SJCRH30 (cell line): ENCODE data around the gene TCP11. TPM values are rescaled to one million over a fixed set of nuclear protein-coding genes. Genes with fewer than 3 reads are reported as not detected.
A peak's percentile ranks its signal among the peaks of the same experiment; 100 is the strongest.

Experiments used
- DNase-seq, 2 experiments: peaks; one replicate each; pipeline ENCODE4 v3.0.0-alpha.2; 2015 to 2020
- H3K27ac ChIP-seq: fragments of 250-450 bp; sonication (Bioruptor Pico); 2 replicates; pipeline ENCODE4 v1.5.1; 2020; ENCODE audit warnings: mild to moderate bottlenecking, moderate library complexity
- H3K27me3 ChIP-seq: fragments of 250-450 bp; sonication (Bioruptor Pico); 2 replicates; pipeline ENCODE4 v1.5.1; 2020; ENCODE audit warnings: mild to moderate bottlenecking, moderate library complexity
- H3K36me3 ChIP-seq: fragments of 250-450 bp; sonication (Bioruptor Pico); 2 replicates; pipeline ENCODE4 v1.5.1; 2020; ENCODE audit warnings: mild to moderate bottlenecking, moderate library complexity
- H3K4me1 ChIP-seq: fragments of 250-450 bp; sonication (Bioruptor Pico); 2 replicates; pipeline ENCODE4 v1.5.1; 2020; ENCODE audit warnings: mild to moderate bottlenecking, moderate library complexity
- H3K4me3 ChIP-seq: fragments of 250-450 bp; sonication (Bioruptor Pico); 2 replicates; pipeline ENCODE4 v1.5.1; 2020; ENCODE audit warnings: mild to moderate bottlenecking, moderate library complexity
- H3K9me3 ChIP-seq: fragments of 250-450 bp; sonication (Bioruptor Pico); replicated peaks from 2 replicates; pipeline ENCODE4 v1.5.1; 2020; ENCODE audit warnings: mild to moderate bottlenecking, moderate library complexity
- total RNA-seq: library from RNA; depleted of rRNA; stranded (reverse); fragments of >200 nt; shearing (Covaris generic); gene quantifications from 2 replicates; pipeline ENCODE4 v1.2.3, GENCODE V29; 2014

TCP11 gene
- total RNA-seq, 1 experiment from 2014 or later, result not detected

DNA sequence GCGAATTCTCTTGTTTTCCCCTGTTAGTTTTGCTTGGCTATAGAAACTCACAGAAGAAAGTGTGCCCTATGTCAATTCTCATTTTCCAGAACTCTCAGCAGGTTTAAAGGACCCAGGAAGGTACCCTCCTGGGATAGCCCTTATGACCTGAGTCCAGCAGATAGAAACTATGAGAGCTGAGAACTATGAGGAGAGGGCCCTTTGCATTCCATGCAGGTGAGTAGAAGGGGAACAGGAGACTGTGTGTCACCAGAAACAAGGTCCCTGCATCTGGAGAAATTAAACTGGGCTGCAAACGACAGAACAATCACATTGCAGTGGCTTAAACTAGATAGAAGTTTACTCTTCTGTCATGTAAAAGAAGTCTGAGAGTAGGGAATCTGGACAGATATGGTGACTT is 36.9 kb upstream of the TCP11 start:
- no peaks in the 10 kb centered on the region for H3K9me3 ChIP-seq
- H3K27me3 ChIP-seq, result no peaks in the 10 kb centered on the region
- H3K36me3 ChIP-seq, result no peaks in the 10 kb centered on the region
- no peak for DNase-seq
- no peak overlapping the region for H3K27ac ChIP-seq
- peaks cover 12% of the 10 kb centered on the region; the same call in 1 of the 2 replicates for H3K4me1 ChIP-seq
- H3K4me3 ChIP-seq, result no peak overlapping the region

GRCh38 chr6:35177596-35177995 is 36.5 kb upstream of the TCP11 start:
- no peak overlapping the region for H3K27ac ChIP-seq
- H3K27me3 ChIP-seq, result no peaks in the 10 kb centered on the region
- no peaks in the 10 kb centered on the region for H3K9me3 ChIP-seq
- H3K4me1 ChIP-seq, result peaks cover 16% of the 10 kb centered on the region; the same call in 1 of the 2 replicates
- DNase-seq, result no peak
- no peaks in the 10 kb centered on the region for H3K36me3 ChIP-seq
- no peak overlapping the region for H3K4me3 ChIP-seq

DNA sequence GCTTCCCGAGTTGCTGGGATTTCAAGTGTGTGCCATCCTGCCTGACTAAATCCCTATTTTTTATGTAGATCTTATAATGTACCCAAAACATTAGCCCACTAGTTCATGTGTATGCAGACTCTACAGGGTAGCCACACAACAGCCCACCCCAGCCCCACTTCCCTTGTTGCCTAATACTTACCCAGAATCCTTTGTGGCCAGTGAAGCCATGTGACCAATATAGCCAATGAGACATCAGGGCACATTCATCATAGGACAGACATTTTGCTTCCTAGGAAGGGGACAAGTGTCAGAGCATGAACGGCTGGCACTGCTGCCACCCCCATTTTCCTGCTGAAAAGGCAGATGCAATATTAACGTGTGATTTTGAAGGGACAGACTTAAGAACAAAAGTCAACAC is 36.0 kb upstream of the TCP11 start:
- Histone ChIP-seq H3K27ac (no peak overlapping the region), H3K4me1 (peaks cover 16% of the 10 kb centered on the region; the same call in 1 of the 2 replicates)
- DNase-seq, result no peak

GRCh38 chr6:35176301-35177024 is 35.3 kb upstream of the TCP11 start:
- no peak for DNase-seq
- Histone ChIP-seq H3K27me3 (no peaks in the 10 kb centered on the region), H3K27ac (no peak overlapping the region), H3K4me1 (peaks cover 17% of the 10 kb centered on the region; the same call in 1 of the 2 replicates), H3K9me3 (no peaks in the 10 kb centered on the region), H3K4me3 (no peak overlapping the region), H3K36me3 (no peaks in the 10 kb centered on the region)

More for the DNA sequence above, 36.0 kb upstream of the TCP11 start:
- H3K27me3 ChIP-seq, result no peaks in the 10 kb centered on the region
- no peaks in the 10 kb centered on the region for H3K36me3 ChIP-seq
- no peak overlapping the region for H3K4me3 ChIP-seq
- H3K9me3 ChIP-seq, result no peaks in the 10 kb centered on the region

DNA sequence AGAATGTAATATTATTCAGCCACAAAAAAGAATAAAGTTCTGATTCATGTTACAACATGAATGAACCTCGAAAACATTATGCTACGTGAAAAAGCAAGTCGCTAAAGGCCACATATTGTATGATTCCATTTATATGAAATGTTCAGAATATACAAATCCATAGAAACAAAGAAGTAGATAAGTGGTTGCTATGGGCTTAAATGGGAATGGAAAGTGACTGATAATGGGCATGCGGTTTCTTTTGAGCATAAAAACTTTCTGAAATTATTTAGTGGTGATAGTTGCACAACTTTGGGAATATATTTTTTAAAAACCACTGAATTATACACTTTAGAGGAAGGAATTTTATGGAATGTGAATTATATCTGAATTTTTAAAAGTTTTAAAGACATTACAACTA is 33.4 kb upstream of the TCP11 start:
- no peak overlapping the region for H3K4me3 ChIP-seq
- peak overlapping the region; percentile 74; the same call in 1 of the 2 replicates for H3K27ac ChIP-seq
- no peaks in the 10 kb centered on the region for H3K9me3 ChIP-seq
- H3K27me3 ChIP-seq, result no peaks in the 10 kb centered on the region
- H3K4me1 ChIP-seq, result peaks cover 21% of the 10 kb centered on the region; the same call in 1 of the 2 replicates
- no peak for DNase-seq
- no peaks in the 10 kb centered on the region for H3K36me3 ChIP-seq

- no peaks in the 10 kb centered on the region for H3K27me3 ChIP-seq
- no peaks in the 10 kb centered on the region for H3K36me3 ChIP-seq
- DNase-seq, result peak; percentile 29 to 59
- no peak overlapping the region for H3K4me3 ChIP-seq
- peaks cover 21% of the 10 kb centered on the region; the same call in 1 of the 2 replicates for H3K4me1 ChIP-seq
- H3K27ac ChIP-seq, result peak overlapping the region; percentile 74
- H3K9me3 ChIP-seq, result no peaks in the 10 kb centered on the region
These were observed 32.9 kb upstream of the TCP11 start for GRCh38 chr6:35174088-35174434.

- H3K4me3 ChIP-seq, result no peak overlapping the region
- no peaks in the 10 kb centered on the region for H3K36me3 ChIP-seq
- H3K4me1 ChIP-seq, result peaks cover 21% of the 10 kb centered on the region; the same call in 1 of the 2 replicates
- DNase-seq, result peak in 1 of 2 experiments; percentile 49
- peak overlapping the region; percentile 74 for H3K27ac ChIP-seq
- no peaks in the 10 kb centered on the region for H3K27me3 ChIP-seq
- H3K9me3 ChIP-seq, result no peaks in the 10 kb centered on the region
These were observed 32.4 kb upstream of the TCP11 start for GRCh38 chr6:35173427-35174087.

GRCh38 chr6:35173044-35173426 is 31.9 kb upstream of the TCP11 start:
- peak; percentile 49 to 60 for DNase-seq
- H3K4me1 ChIP-seq, result peaks cover 21% of the 10 kb centered on the region; the same call in 1 of the 2 replicates
- H3K27ac ChIP-seq, result peak overlapping the region; percentile 74
- no peaks in the 10 kb centered on the region for H3K27me3 ChIP-seq
- no peaks in the 10 kb centered on the region for H3K9me3 ChIP-seq
- H3K36me3 ChIP-seq, result no peaks in the 10 kb centered on the region
- no peak overlapping the region for H3K4me3 ChIP-seq

- Histone ChIP-seq H3K27ac (no peak overlapping the region; the same call in 1 of the 2 replicates), H3K4me1 (peaks cover 21% of the 10 kb centered on the region; the same call in 1 of the 2 replicates)
- no peak for DNase-seq
These were observed 29.8 kb upstream of the TCP11 start for GRCh38 chr6:35170891-35171290.

GRCh38 chr6:35170166-35170565 is 29.0 kb upstream of the TCP11 start:
- no peaks in the 10 kb centered on the region for H3K27me3 ChIP-seq
- H3K4me3 ChIP-seq, result no peak overlapping the region
- no peaks in the 10 kb centered on the region for H3K9me3 ChIP-seq
- peaks cover 21% of the 10 kb centered on the region; the same call in 1 of the 2 replicates for H3K4me1 ChIP-seq
- DNase-seq, result no peak
- H3K36me3 ChIP-seq, result no peaks in the 10 kb centered on the region
- H3K27ac ChIP-seq, result no peak overlapping the region

More at GRCh38 chr6:35170891-35171290, 29.8 kb upstream of the TCP11 start:
- H3K9me3 ChIP-seq, result no peaks in the 10 kb centered on the region
- H3K36me3 ChIP-seq, result no peaks in the 10 kb centered on the region
- no peak overlapping the region for H3K4me3 ChIP-seq
- no peaks in the 10 kb centered on the region for H3K27me3 ChIP-seq

GRCh38 chr6:35168461-35168861 is 27.3 kb upstream of the TCP11 start:
- Histone ChIP-seq H3K27ac (no peak overlapping the region), H3K4me1 (peaks cover 16% of the 10 kb centered on the region; the same call in 1 of the 2 replicates), H3K36me3 (no peaks in the 10 kb centered on the region), H3K9me3 (no peaks in the 10 kb centered on the region), H3K4me3 (no peak overlapping the region), H3K27me3 (no peaks in the 10 kb centered on the region)
- DNase-seq, result no peak

- H3K27me3 ChIP-seq, result no peaks in the 10 kb centered on the region
These were observed 26.4 kb upstream of the TCP11 start for GRCh38 chr6:35167505-35167904.

DNA sequence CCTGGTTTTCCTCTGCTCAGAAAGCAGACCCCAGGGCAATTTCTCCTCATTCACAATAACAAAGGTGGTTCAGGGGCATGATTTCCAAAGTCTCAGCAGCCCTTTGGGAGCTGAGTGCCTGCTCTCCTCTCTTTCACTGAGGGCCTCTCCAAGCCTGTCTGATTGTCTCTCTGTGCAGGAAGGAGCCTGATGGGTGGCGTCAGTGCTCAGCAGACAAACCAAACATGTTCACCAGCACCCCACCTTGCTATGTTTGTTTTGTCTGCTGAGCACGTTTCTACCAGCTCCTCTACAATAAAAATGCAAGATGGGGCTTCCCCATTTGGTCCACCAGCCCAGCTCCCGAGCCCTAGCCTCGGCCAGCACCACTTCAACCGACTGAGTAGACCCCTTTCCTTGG is 25.4 kb upstream of the TCP11 start:
- H3K27me3 ChIP-seq, result no peaks in the 10 kb centered on the region
- no peak overlapping the region for H3K27ac ChIP-seq
- no peak overlapping the region for H3K4me3 ChIP-seq
- no peaks in the 10 kb centered on the region for H3K9me3 ChIP-seq
- DNase-seq, result no peak
- no peaks in the 10 kb centered on the region for H3K36me3 ChIP-seq
- H3K4me1 ChIP-seq, result peaks cover 5% of the 10 kb centered on the region; the same call in 1 of the 2 replicates

More at GRCh38 chr6:35167505-35167904, 26.4 kb upstream of the TCP11 start:
- no peak for DNase-seq
- Histone ChIP-seq H3K27ac (no peak overlapping the region), H3K4me1 (peaks cover 7% of the 10 kb centered on the region; the same call in 1 of the 2 replicates), H3K4me3 (no peak overlapping the region), H3K36me3 (no peaks in the 10 kb centered on the region), H3K9me3 (no peaks in the 10 kb centered on the region)

DNA sequence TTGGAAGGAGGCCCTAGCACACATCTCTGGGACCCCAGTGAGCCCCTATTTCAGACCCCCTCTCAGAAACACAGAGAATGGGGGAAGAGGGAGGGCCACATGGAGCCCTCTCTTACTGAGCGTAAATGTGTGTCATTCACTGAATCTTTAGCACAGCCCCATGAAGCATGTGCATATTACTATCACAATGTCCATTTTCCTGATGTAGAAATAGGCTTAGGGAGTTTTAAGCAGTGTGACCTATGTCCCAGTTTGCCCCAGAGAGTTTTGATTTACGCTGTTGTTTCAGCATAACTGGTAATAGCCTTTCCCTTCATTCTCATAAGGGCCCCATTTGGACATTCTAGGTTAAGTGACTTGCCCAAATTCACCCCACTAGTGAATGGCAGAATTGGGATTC is 25.0 kb upstream of the TCP11 start:
- Histone ChIP-seq H3K4me1 (peaks cover under 1% of the 10 kb centered on the region; the same call in 1 of the 2 replicates), H3K9me3 (no peaks in the 10 kb centered on the region), H3K27ac (no peak overlapping the region), H3K27me3 (no peaks in the 10 kb centered on the region), H3K36me3 (no peaks in the 10 kb centered on the region), H3K4me3 (no peak overlapping the region)
- DNase-seq, result no peak

GRCh38 chr6:35165630-35166071 is 24.5 kb upstream of the TCP11 start:
- no peaks in the 10 kb centered on the region for H3K9me3 ChIP-seq
- H3K27ac ChIP-seq, result no peak overlapping the region
- no peaks in the 10 kb centered on the region for H3K36me3 ChIP-seq
- H3K4me3 ChIP-seq, result no peak overlapping the region
- no peak for DNase-seq
- no peaks in the 10 kb centered on the region for H3K27me3 ChIP-seq
- peaks cover 3% of the 10 kb centered on the region; the same call in 1 of the 2 replicates for H3K4me1 ChIP-seq
